Sigmoid colon (tissue), 7 donors: Measurements from ENCODE around the gene GSN. TPM values are rescaled to one million over a fixed set of nuclear protein-coding genes. Genes with fewer than 3 reads are reported as not detected.

Source experiments
- DNase-seq: peaks from one replicate; pipeline ENCODE4 v3.0.0-alpha.2; 2019
- H3K27ac ChIP-seq, 4 donors: fragments of 200-600 bp; sonication (generic); one replicate each; pipeline ENCODE4 v1.5.1; 2016 to 2019; ENCODE audit warnings: mild to moderate bottlenecking in 1 of 4
- H3K27me3 ChIP-seq, 3 donors: fragments of 200-600 bp; sonication (generic); one replicate each; pipeline ENCODE4 v1.5.1; 2019; ENCODE audit warnings: mild to moderate bottlenecking in 1 of 3
- H3K36me3 ChIP-seq, 4 donors: fragments of 200-600 bp; sonication (generic); one replicate each; pipeline ENCODE4 v1.5.1; 2016 to 2019
- H3K4me1 ChIP-seq, 4 donors: fragments of 200-600 bp; sonication (generic); one replicate each; pipeline ENCODE4 v1.5.1; 2017 to 2019
- H3K4me3 ChIP-seq, 4 donors: fragments of 200-600 bp; sonication (generic); one replicate each; pipeline ENCODE4 v1.5.1; 2017 to 2019; ENCODE audit warnings: mild to moderate bottlenecking in 2 of 4, moderate library complexity in 1 of 4
- H3K9me3 ChIP-seq, 4 donors: fragments of 200-600 bp in 3 of 4; sonication (generic) in 3 of 4; one replicate each; pipeline versions ENCODE4 v1.5.1 to v1.6.1; 2013 to 2019
- EP300 ChIP-seq, 4 donors: sonication (generic); formaldehyde crosslinking; IDR thresholded peaks; one replicate each; pipeline ENCODE4 v1.6.1; 2017; ENCODE audit warnings: antibody characterized with exemption in 4 of 4
- POLR2A ChIP-seq, 2 donors: fragments of 450-650 bp; IDR thresholded peaks; one replicate each; pipeline ENCODE4 v1.6.1; 2016; ENCODE audit warnings: antibody characterized with exemption in 2 of 2, mild to moderate bottlenecking in 2 of 2, moderate library complexity in 2 of 2
- POLR2AphosphoS5 ChIP-seq, 4 donors: sonication (generic); formaldehyde crosslinking; IDR thresholded peaks; one replicate each; pipeline ENCODE4 v1.6.1; 2017; ENCODE audit warnings: antibody characterized with exemption in 4 of 4
- WGBS, 2 donors: extraction: QIAGEN DNeasy Blood & Tissue Kit; methylation state at CpG; one replicate each; pipeline ENCODE4 v1.1.7; 2013; 5-methylcytosine and 5-hydroxymethylcytosine counted together
- intact Hi-C: fragments of 100-400 bp; cut with DNase I; formaldehyde crosslinking; loops from one replicate; pipeline ENCODE4 v1.15.1; 2023
- polyA plus RNA-seq, 3 donors: library from polyadenylated mRNA; stranded (reverse); fragments of 200-250 nt; gene quantifications; one replicate each; pipeline ENCODE4 v1.2.3, GENCODE V29; 2013
- total RNA-seq, 4 donors: library from RNA; depleted of rRNA; stranded (reverse); fragments of >200 nt; gene quantifications; one replicate each; pipeline ENCODE4 v1.1.0, GENCODE V29; 2016
- TF ChIP-seq, protein P1 (sequence below), 4 experiments: fragments of 450-650 bp in 3 of 4; fragments of 200-600 bp in 1 of 4; IDR thresholded peaks; one replicate each; pipeline ENCODE4 v1.5.1; 2016 to 2019; ENCODE audit warnings: antibody characterized with exemption in 4 of 4, mild to moderate bottlenecking in 3 of 4, moderate library complexity in 2 of 4
- donor health status: healthy with polysubstance abuse.
- donor health status: Bipolar disorder and iron deficiency.
- donor health status: healthy.

The GSN gene
- total and polyA plus RNA-seq, 7 donors: 333 to 2,826 (median 1,610) TPM

DNA sequence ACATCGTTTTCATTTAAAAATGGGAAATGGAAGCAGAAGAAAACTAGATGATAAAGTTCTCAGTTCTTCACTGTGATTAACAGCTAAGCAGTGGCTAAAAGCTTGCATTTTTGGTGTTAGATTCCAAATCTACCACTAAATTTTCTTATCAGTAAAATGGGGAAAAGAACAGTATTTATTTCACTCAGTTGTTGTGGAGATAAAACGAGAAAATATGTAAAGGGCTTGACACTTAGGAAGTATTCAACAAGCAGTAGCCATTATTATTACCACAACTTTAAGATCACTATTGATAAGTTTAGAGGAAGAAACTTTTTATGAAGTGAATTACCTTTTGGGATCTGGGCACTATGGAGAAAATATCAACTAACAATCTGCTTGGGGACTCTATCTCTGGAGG lies 97.6 kb downstream of the GSN start:
- Histone ChIP-seq H3K9me3 (no peaks in the 10 kb centered on the region), H3K27me3 (no peaks in the 10 kb centered on the region), H3K36me3 (peaks cover 0 to 16% (median 0%) of the 10 kb centered on the region in 4 donors), H3K4me1 (peaks cover 0 to 81% (median 73%) of the 10 kb centered on the region in 4 donors), H3K27ac (peak overlapping the region; percentile 91 to 99 (median 96)), H3K4me3 (peak overlapping the region in 1 of 4 donors; percentile 77)
- DNase-seq: no peak
- intact Hi-C loops: no loop called here
- WGBS, 2 donors: 61 to 85% methylated on average over 2 of the region's 2 CpGs
- no peak for TF ChIP-seq POLR2A (IDR thresholded peaks at IDR 0.05)
- TF ChIP-seq, protein P1, sequence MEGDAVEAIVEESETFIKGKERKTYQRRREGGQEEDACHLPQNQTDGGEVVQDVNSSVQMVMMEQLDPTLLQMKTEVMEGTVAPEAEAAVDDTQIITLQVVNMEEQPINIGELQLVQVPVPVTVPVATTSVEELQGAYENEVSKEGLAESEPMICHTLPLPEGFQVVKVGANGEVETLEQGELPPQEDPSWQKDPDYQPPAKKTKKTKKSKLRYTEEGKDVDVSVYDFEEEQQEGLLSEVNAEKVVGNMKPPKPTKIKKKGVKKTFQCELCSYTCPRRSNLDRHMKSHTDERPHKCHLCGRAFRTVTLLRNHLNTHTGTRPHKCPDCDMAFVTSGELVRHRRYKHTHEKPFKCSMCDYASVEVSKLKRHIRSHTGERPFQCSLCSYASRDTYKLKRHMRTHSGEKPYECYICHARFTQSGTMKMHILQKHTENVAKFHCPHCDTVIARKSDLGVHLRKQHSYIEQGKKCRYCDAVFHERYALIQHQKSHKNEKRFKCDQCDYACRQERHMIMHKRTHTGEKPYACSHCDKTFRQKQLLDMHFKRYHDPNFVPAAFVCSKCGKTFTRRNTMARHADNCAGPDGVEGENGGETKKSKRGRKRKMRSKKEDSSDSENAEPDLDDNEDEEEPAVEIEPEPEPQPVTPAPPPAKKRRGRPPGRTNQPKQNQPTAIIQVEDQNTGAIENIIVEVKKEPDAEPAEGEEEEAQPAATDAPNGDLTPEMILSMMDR (IDR thresholded peaks at IDR 0.05): no peak

DNA sequence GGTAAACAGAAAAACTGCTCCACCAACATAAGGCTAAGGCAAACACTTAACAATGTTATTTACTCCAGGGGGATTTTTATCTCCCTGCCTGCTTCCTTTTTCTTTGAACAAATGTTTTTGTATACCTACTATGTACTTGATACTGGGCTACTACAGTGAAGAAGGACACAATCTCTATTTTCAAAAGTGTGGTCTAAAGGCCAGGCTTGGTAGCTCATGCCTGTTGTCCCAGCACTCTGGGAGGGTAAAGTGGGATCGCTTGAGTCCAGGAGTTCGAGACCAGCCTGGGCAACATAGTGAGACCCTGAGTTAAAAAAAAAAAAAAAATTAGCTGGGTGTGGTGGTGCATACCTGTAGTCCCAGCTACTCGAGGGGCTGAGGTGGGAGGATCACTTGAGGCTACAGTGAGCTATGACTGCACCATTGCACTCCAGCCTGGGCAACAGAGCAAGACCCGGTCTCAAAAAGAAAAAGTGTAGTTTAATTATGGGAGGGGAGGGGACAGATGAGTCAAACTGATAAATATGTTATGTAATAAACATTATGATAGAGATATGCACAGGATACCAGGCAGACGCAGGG lies 98.7 kb downstream of the GSN start:
- Histone ChIP-seq H3K36me3 (peaks cover 0 to 16% (median 0%) of the 10 kb centered on the region in 4 donors), H3K27me3 (no peaks in the 10 kb centered on the region), H3K4me3 (peak overlapping the region in 2 of 4 donors; percentile 77 to 82), H3K4me1 (peaks cover 0 to 83% (median 73%) of the 10 kb centered on the region in 4 donors), H3K9me3 (no peaks in the 10 kb centered on the region), H3K27ac (peak overlapping the region; percentile 91 to 99 (median 96))
- intact Hi-C loops: no loop called here
- no peak for DNase-seq
- TF ChIP-seq EP300 (IDR thresholded peaks at IDR 0.05): no peak
- TF ChIP-seq, protein P1 (IDR thresholded peaks at IDR 0.05): no peak
- TF ChIP-seq POLR2AphosphoS5 (IDR thresholded peaks at IDR 0.05): no peak
- TF ChIP-seq POLR2A (IDR thresholded peaks at IDR 0.05): no peak
- WGBS, 2 donors: 77 to 79% methylated on average over 5 of the region's 5 CpGs

DNA sequence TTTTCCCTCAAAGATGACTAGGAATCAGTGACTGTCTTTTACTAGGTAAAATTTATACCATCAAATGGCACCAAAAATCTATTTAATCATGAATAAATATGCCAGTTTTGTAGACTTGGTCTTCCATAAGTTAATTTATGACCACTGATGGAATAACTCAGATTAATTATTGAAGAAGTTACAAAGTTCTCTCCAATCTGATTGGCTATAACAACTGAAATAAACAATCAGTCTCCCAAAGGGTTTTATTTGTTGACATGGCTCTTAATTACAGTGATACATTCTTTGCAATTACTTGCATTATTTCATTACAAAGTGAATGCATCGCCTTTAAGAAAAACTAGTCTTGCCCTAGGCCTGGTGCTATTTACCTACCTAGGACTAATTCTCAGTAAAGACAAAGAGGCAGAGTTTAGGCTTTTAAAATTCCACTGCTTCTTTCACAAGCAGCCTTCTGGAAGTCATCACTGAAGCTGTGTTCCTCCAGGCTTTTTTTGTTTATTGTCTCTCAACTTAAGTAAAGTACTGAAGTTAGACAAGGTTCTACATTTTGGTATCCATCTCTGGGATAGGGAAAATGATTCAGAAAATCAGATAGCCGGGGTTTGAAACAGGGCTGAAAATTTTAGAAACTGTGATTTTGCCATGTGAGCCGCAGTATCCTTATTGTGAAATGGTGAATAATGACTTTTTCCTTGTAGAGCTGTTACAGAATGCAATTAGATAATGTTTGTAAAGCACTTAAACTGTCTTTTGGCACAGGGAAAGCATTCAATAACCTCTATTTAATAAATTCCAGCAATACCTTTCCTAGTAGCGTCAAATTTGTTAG lies 99.6 kb downstream of the GSN start:
- peaks cover 0 to 83% (median 73%) of the 10 kb centered on the region in 4 donors for H3K4me1 ChIP-seq
- peak overlapping the region; percentile 91 to 99 (median 96) for H3K27ac ChIP-seq
- peaks cover 0 to 16% (median 0%) of the 10 kb centered on the region in 4 donors for H3K36me3 ChIP-seq
- DNase-seq: no peak
- TF ChIP-seq EP300 (IDR thresholded peaks at IDR 0.05) (peak in 3 of 4 donors; percentile 59 to 79 (median 71)), POLR2AphosphoS5 (IDR thresholded peaks at IDR 0.05) (peak; percentile 54 to 85 (median 75)), POLR2A (IDR thresholded peaks at IDR 0.05) (no peak)
- TF ChIP-seq, protein P1 (IDR thresholded peaks at IDR 0.05): no peak
- intact Hi-C loops: no loop called here
- peak overlapping the region; percentile 59 to 82 (median 78) for H3K4me3 ChIP-seq
- WGBS, 2 donors: 34 to 53% methylated on average over 4 of the region's 4 CpGs
- no peaks in the 10 kb centered on the region for H3K27me3 ChIP-seq
- H3K9me3 ChIP-seq: no peaks in the 10 kb centered on the region

DNA sequence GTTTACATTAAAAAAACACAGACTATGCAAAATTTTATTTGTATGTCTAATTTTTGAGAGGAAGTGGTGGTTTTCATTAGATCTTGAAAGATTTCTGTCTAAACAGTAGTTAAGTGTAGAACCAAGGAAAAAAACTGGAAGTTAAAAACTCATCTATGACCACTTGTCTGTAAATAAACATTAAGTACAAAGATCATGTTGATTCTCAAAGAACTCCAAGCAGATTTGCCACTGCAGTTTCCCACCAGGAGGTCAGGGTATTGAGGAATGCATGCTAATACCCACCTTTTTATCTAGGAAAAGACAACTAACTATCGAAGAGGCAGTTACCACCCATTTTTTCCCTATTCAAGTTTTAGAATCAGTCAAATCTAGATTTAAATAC lies 100.2 kb downstream of the GSN start:
- intact Hi-C loops: no loop called here
- peaks cover 0 to 83% (median 73%) of the 10 kb centered on the region in 4 donors for H3K4me1 ChIP-seq

More for the DNA sequence above, 100.2 kb downstream of the GSN start:
- no peak for DNase-seq
- H3K27ac ChIP-seq: peak overlapping the region; percentile 91 to 99 (median 96)
- H3K9me3 ChIP-seq: no peaks in the 10 kb centered on the region
- H3K36me3 ChIP-seq: peaks cover 0 to 16% (median 0%) of the 10 kb centered on the region in 4 donors
- peak overlapping the region; percentile 59 to 82 (median 78) for H3K4me3 ChIP-seq
- TF ChIP-seq, protein P1 (IDR thresholded peaks at IDR 0.05): no peak
- no peaks in the 10 kb centered on the region for H3K27me3 ChIP-seq
- 10 to 40% methylated on average over 1 of the region's 1 CpG for WGBS, 2 donors
